ENCODE data around the gene CFI. TPM values are rescaled to one million over a fixed set of nuclear protein-coding genes. Genes with fewer than 3 reads are reported as not detected.
A peak's percentile ranks its signal among the peaks of the same experiment; 100 is the strongest.

CFI gene
- polyA plus RNA-seq, 3 donors = not detected

DNA sequence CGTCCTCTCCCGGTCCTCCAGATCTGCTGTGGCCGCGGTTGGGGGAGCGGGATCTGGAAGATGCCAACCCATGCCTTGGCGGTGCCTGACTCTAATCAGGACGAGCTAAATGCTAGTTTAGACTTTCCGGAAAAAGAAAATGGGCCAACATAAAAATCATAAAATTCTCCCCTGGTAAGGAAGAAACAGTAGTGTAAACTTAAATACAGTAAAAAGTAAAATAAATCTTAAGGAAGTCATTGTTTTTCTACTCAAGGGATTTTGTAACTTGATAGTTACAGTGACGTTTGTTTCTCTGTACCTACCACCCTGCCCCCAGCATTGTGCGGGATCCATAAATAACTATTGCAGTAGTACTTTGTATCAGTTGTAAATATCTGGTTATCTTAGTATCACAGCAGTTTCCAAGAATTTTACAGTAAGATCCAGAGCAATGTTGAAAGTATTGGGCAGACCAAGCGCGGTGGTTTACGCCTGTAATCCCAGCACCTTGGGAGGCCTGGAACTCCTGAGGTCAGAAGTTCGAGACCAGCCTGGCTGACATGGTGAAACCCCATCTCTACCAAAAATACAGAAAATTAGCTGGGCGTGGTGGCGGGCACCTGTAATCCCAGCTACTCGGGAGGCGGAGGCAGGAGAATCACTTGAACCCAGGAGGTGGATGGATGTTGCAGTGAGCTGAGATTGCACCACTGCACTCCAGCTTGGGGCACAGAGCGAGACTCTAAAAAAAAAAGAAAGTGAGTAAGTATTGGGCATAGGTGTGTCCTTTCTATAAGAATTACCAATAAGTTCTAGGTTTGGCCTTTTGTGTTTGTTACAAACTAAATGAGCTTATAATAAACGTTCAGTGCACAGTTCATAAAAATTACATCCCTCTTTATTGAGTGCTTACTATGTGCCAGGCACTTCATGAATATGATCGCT, 70.9 kb downstream of the CFI start:
- peaks cover 1 to 4% of the 10 kb centered on the region in 2 donors for H3K36me3 Mint-ChIP-seq
- Histone ChIP-seq H3K9ac (ENCODE audit: insufficient read depth, low read length, poor library complexity, severe bottlenecking) (peak overlapping the region; percentile 60), H3K27me3 (ENCODE audit: control insufficient read depth in 2 of 2, insufficient read depth in 2 of 2, low read length in 2 of 2) (peaks cover 0 to 5% of the 10 kb centered on the region in 2 donors), H3K4me2 (replicated peaks; ENCODE audit: extremely low read depth, low read length, poor library complexity, severe bottlenecking) (peak overlapping the region; percentile 82), H3K27ac (ENCODE audit: low read depth in 1 of 2, low read length in 2 of 2) (peak overlapping the region; percentile 11 to 59), H4K20me1 (ENCODE audit: insufficient read depth, low read length) (no peaks in the 10 kb centered on the region), H3K36me3 (replicated peaks in 1 of 2; ENCODE audit: control insufficient read depth in 1 of 2, insufficient read depth in 2 of 2, low read length in 2 of 2) (no peaks in the 10 kb centered on the region), H3K9me3 (replicated peaks in 1 of 2; ENCODE audit: control insufficient read depth in 1 of 2, insufficient read depth in 1 of 2, low read length in 2 of 2) (no peaks in the 10 kb centered on the region), H3K4me1 (ENCODE audit: control insufficient read depth in 1 of 2, insufficient read depth in 2 of 2, low read length in 2 of 2) (peaks cover 16 to 17% of the 10 kb centered on the region in 2 donors), H2AFZ (ENCODE audit: insufficient read depth, low read depth, low read length, poor library complexity, severe bottlenecking) (peak overlapping the region; percentile 96), H3K4me3 (replicated peaks in 1 of 3; ENCODE audit: low read depth in 2 of 3, low read length in 3 of 3) (peak overlapping the region; percentile 68 to 90 (median 86)), H3K79me2 (ENCODE audit: insufficient read depth, low read length) (no peaks in the 10 kb centered on the region)
- TF ChIP-seq CTCF (IDR thresholded peaks at IDR 0.05) = no peak
- intact Hi-C loops (cut with micrococcal nuclease) = no loop called here
- peaks cover 15% of the 10 kb centered on the region for H3K4me1 Mint-ChIP-seq
- peak overlapping the region; percentile 90 to 93 for H3K4me3 Mint-ChIP-seq
- DNase-seq = no peak
- H3K27ac Mint-ChIP-seq = peak overlapping the region in 4 of 7 donors; percentile 37 to 61 (median 48)
- H3K27me3 Mint-ChIP-seq (ENCODE audit: low read depth in 3 of 3) = peaks cover 5 to 13% (median 7%) of the 10 kb centered on the region in 3 donors
- WGBS (ENCODE audit: insufficient coverage) = 62% methylated on average over 11 of the region's 21 CpGs
- H3K9me3 Mint-ChIP-seq = no peaks in the 10 kb centered on the region

DNA sequence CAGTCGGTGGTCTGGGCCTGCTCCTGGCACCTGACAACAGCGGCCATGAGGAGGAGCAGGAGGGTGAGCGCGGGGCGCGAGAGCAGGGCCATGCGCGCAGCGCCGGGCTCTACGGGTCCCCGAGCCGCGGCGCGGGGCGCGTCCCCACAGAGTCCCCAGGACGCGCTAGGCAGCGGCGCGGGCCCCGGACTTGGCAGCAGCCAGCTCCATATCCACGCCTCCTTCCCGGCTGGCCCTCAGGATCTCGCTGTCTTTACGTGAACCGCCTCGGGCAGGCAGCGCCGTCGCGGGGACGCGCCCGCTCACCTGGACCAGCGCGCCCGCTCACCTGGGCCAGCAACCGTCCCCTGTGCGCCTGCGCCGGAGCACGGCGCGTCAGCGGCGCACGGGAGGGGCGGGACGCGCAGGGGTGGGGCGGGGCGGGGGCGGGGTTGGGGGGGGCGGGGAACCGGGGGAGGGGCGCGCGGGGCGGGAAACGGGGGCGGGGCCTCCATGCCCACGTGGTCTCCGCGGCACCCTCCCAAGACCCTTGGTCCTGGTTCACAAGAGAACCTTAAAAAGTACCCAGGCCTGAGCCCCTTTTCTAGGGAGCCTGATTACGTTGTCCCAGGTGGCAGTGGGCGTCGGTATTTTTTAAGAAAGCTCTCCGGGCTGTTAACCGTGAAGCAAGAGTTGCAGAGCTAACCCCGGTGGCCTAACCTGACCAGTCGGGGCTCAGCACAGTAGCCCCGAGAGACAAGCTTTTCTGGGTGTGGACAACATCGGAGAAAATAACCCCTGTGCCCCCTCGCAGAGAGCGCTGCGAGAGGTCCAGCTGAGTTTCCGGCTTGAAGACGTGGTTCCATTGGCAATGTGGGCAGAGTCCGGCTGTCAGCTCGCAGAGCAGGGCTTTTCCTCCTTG, 71.8 kb downstream of the CFI start, which contains the start of gene PLA2G12A:
TSS of gene PLA2G12A (minus strand) at position 353 of the 901 bp plus-strand sequence. CDS start at position 92, 261 bp downstream.
- H3K4me1 Mint-ChIP-seq = peaks cover 15% of the 10 kb centered on the region
- under 1% methylated on average over 62 of the region's 83 CpGs for WGBS (ENCODE audit: insufficient coverage)
- H3K27me3 ChIP-seq (ENCODE audit: control insufficient read depth in 2 of 2, insufficient read depth in 2 of 2, low read length in 2 of 2) = peaks cover 0 to 5% of the 10 kb centered on the region in 2 donors
- H3K4me2 ChIP-seq (replicated peaks; ENCODE audit: extremely low read depth, low read length, poor library complexity, severe bottlenecking) = peak within 1 kb of the TSS; percentile 82
- peak within 1 kb of the TSS; percentile 37 to 81 (median 50) for H3K27ac Mint-ChIP-seq
- peaks cover 5 to 13% (median 7%) of the 10 kb centered on the region in 3 donors for H3K27me3 Mint-ChIP-seq (ENCODE audit: low read depth in 3 of 3)
- H4K20me1 ChIP-seq (ENCODE audit: insufficient read depth, low read length) = no peaks in the 10 kb centered on the region
- H3K4me3 Mint-ChIP-seq = peak within 1 kb of the TSS; percentile 90 to 93
- peaks cover 1 to 4% of the 10 kb centered on the region in 2 donors for H3K36me3 Mint-ChIP-seq
- DNase-seq = peak; percentile 25 to 40 (median 26)
- H3K9me3 Mint-ChIP-seq = no peaks in the 10 kb centered on the region
- peak within 1 kb of the TSS; percentile 99 for H2AFZ ChIP-seq (ENCODE audit: insufficient read depth, low read depth, low read length, poor library complexity, severe bottlenecking)
- H3K9ac ChIP-seq (ENCODE audit: insufficient read depth, low read length, poor library complexity, severe bottlenecking) = peak within 1 kb of the TSS; percentile 60
- no peaks in the 10 kb centered on the region for H3K36me3 ChIP-seq (replicated peaks in 1 of 2; ENCODE audit: control insufficient read depth in 1 of 2, insufficient read depth in 2 of 2, low read length in 2 of 2)
- H3K4me1 ChIP-seq (ENCODE audit: control insufficient read depth in 1 of 2, insufficient read depth in 2 of 2, low read length in 2 of 2) = peaks cover 16 to 17% of the 10 kb centered on the region in 2 donors
- H3K9me3 ChIP-seq (replicated peaks in 1 of 2; ENCODE audit: control insufficient read depth in 1 of 2, insufficient read depth in 1 of 2, low read length in 2 of 2) = no peaks in the 10 kb centered on the region
- H3K79me2 ChIP-seq (ENCODE audit: insufficient read depth, low read length) = no peaks in the 10 kb centered on the region
- peak within 1 kb of the TSS; percentile 11 to 66 for H3K27ac ChIP-seq (ENCODE audit: low read depth in 1 of 2, low read length in 2 of 2)
- intact Hi-C loops (cut with micrococcal nuclease) = no loop called here
- H3K4me3 ChIP-seq (replicated peaks in 1 of 3; ENCODE audit: low read depth in 2 of 3, low read length in 3 of 3) = peak within 1 kb of the TSS; percentile 68 to 90 (median 86)
- no peak for TF ChIP-seq CTCF (IDR thresholded peaks at IDR 0.05)

All from CD14-positive monocyte (primary cell).